Upper lobe of left lung (tissue), 4 donors: ENCODE measurements around the gene PTGIR.

ENCODE experiments used
- EP300 ChIP-seq, 4 donors: sonication (generic); formaldehyde crosslinking; IDR thresholded peaks; one replicate each; pipeline ENCODE4 v1.5.1; 2017; ENCODE audit warnings: antibody characterized with exemption in 4 of 4, control low read depth in 2 of 4
- POLR2A ChIP-seq, 4 donors: fragments of 450-650 bp; IDR thresholded peaks; one replicate each; pipeline ENCODE4 v1.5.1; 2016 to 2017; ENCODE audit warnings: antibody characterized with exemption in 4 of 4, mild to moderate bottlenecking in 2 of 4
- POLR2AphosphoS5 ChIP-seq, 2 donors: sonication (generic); formaldehyde crosslinking; IDR thresholded peaks; one replicate each; pipeline ENCODE4 v1.5.1; 2017; ENCODE audit warnings: antibody characterized with exemption in 2 of 2
- TF ChIP-seq, protein P1 (sequence below), 6 experiments: fragments of 450-650 bp in 4 of 6; fragments of 200-600 bp in 2 of 6; sonication (generic) in 2 of 6; IDR thresholded peaks; one replicate each; pipeline ENCODE4 v1.5.1; 2016 to 2019; ENCODE audit warnings: antibody characterized with exemption in 6 of 6

GRCh38 chr19:46665072-46665471, 40.2 kb upstream of the PTGIR start:
- TF ChIP-seq POLR2AphosphoS5 (IDR thresholded peaks at IDR 0.05) (no peak), POLR2A (IDR thresholded peaks at IDR 0.05) (no peak), EP300 (IDR thresholded peaks at IDR 0.05) (no peak)
- TF ChIP-seq, protein P1, sequence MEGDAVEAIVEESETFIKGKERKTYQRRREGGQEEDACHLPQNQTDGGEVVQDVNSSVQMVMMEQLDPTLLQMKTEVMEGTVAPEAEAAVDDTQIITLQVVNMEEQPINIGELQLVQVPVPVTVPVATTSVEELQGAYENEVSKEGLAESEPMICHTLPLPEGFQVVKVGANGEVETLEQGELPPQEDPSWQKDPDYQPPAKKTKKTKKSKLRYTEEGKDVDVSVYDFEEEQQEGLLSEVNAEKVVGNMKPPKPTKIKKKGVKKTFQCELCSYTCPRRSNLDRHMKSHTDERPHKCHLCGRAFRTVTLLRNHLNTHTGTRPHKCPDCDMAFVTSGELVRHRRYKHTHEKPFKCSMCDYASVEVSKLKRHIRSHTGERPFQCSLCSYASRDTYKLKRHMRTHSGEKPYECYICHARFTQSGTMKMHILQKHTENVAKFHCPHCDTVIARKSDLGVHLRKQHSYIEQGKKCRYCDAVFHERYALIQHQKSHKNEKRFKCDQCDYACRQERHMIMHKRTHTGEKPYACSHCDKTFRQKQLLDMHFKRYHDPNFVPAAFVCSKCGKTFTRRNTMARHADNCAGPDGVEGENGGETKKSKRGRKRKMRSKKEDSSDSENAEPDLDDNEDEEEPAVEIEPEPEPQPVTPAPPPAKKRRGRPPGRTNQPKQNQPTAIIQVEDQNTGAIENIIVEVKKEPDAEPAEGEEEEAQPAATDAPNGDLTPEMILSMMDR (IDR thresholded peaks at IDR 0.05): no peak
